Measurements from ENCODE around the gene CCDC28A.

DNA sequence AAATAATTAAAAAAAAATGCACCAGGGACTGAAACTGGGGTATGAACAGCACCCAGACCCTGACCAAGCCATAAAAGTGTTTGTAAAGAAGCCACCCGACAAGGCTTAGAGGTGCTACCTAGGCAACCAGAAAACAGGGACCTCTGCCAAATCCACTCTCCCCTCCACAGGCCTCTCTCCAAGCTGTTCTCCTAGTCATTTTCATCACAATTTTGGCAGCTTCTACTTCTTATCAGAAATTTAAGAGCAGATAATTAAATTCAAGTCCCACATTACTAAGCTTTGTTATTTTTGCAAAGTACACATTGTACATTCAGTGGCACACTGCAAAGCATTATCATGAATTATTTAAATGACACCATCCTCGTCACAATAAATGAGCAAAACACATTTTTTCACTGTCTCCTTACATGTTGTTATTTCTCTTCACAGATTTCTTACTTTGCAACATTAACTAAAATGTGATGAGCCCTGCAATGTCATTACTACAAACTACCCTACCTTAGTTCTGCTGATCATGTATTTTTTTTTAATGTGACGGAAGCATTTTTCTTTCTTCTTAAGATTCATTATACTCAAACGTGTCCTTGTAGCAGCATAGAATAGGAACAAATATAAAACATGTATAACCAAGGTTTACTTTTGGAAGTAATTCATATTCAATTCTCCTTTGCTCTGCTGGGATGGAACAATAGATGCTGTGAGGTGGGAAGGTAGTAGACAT lies 60.4 kb downstream of the CCDC28A start:
- TF ChIP-seq, protein P1, sequence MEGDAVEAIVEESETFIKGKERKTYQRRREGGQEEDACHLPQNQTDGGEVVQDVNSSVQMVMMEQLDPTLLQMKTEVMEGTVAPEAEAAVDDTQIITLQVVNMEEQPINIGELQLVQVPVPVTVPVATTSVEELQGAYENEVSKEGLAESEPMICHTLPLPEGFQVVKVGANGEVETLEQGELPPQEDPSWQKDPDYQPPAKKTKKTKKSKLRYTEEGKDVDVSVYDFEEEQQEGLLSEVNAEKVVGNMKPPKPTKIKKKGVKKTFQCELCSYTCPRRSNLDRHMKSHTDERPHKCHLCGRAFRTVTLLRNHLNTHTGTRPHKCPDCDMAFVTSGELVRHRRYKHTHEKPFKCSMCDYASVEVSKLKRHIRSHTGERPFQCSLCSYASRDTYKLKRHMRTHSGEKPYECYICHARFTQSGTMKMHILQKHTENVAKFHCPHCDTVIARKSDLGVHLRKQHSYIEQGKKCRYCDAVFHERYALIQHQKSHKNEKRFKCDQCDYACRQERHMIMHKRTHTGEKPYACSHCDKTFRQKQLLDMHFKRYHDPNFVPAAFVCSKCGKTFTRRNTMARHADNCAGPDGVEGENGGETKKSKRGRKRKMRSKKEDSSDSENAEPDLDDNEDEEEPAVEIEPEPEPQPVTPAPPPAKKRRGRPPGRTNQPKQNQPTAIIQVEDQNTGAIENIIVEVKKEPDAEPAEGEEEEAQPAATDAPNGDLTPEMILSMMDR (IDR thresholded peaks at IDR 0.05): no peak
- no peak for TF ChIP-seq POLR2A (IDR thresholded peaks at IDR 0.05)
